Activated naive CD4-positive, alpha-beta T cell (primary cell): ENCODE measurements around the gene PDLIM4.

Experiments used
- DNase-seq, 4 experiments: peaks; one replicate each; lab custom pipeline; 2025; lab: John Stamatoyannopoulos, UW

The PDLIM4 gene, protein sequence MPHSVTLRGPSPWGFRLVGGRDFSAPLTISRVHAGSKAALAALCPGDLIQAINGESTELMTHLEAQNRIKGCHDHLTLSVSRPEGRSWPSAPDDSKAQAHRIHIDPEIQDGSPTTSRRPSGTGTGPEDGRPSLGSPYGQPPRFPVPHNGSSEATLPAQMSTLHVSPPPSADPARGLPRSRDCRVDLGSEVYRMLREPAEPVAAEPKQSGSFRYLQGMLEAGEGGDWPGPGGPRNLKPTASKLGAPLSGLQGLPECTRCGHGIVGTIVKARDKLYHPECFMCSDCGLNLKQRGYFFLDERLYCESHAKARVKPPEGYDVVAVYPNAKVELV

DNA sequence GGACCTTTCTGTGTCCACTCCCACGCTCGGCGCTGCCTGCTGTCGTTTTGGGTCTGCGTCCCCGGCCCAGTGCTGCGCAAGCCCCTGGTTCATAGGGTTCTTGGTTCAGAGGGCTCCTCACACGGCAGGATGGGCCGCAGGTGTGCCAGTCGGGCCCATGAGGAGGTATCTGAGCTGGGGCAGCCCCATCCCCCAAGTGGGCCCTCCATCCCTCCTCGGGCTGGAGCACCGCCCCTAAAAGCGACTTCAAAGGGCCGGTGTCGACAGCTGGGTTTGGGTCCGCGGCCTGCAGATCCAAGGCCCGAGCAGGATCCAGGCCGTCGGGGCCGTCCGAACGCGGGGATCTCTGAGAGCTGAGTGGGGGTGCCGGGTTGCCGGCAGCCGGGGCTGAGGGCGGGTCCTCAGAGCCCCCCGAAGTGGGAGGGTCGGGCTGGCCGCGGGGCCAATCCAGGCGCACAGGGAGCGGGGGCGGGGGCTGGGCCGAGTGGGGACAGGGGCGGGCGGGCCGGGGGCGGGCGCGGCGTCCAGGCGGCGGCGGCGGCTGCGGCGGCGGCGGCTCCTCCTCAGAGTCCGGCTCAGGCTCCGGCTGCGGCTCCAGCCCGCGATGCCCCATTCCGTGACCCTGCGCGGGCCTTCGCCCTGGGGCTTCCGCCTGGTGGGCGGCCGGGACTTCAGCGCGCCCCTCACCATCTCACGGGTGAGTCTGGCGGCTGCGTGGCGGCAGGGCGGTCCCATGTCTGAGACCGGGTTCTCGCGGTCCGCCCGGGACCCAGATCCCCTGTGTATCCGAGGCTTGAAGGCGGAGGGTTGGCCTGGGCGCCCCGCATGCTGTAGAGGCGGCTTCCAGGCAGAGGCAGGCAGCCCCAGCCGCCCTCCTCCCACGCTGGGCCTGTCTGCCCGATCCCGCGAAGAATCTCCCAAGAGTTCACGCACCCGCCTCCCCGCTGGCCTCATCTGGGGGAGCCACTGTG is at the start of gene PDLIM4:
TSS of gene PDLIM4 (plus strand) at position 566 of the 971 bp plus-strand sequence. CDS start at position 605, 39 bp downstream.
- no peak for DNase-seq

DNA sequence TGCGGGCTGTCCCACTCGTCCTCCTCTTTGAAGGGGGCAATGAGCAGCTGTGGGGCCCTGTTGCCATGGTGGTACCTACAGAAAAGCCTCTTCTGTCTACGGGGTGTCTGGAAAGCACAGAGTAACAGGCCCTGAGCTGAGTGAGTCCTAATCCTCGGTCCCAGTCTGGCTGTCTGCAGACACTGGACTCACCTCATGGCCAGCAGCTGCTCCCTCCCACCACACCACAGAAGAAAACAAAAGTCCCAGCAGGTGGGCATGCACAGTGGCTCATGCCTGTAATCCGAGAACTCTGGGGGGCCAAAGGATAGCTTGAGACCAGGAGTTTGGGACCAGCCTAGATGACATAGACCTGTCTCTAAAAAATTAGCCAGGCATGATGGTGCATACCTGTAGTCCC is 49.7 kb upstream of the PDLIM4 start:
- DNase-seq = no peak

DNA sequence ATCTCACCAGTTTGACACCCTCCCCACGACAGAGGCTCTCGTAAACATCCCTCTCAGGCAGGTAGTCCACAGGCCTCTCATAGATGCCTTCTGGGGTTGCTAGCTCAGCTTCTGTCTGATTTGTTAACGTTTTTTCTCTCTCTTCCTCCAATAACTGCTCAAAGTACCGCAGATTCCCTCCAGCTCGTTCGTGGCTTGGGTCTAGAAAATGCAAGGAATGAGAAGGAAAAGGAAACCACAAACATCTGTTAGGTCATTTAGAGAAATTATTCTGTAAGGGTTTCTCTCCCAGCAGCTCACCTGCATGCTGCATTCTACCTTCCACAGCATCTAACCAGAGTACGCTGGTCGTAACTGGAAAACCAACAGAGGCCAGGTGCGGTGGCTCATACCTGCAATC is 48.4 kb upstream of the PDLIM4 start:
- DNase-seq = no peak

DNA sequence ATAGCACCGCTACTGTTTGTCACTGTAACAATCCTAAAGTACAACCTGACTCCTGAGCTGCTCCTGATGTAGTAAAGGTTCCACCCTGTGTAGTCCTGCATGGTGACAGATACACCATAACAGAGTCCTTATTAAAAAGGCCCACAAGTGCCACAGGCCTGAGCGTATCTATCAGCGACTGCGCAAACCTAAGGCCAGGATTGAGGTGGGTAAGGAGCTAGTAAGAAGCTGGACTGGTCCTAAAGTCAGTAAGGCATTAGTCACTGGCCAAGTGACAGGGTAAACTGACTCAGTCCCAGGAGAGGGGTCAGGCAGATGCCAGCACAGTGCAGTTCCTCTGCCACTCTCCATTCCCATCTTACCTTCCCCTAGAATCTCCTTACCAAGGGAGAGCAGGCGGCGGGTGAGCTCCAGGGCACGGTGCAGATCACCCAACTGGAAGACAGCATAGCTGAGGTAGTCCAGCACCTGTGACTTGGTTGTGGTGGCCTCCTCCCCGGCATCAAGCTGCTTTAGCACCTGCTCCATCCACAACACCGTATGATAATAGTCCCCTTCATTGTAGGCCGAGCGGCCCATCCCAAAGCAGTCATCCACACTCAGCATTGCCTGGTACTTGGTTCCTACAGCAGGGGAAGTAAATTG is 47.5 kb upstream of the PDLIM4 start:
- no peak for DNase-seq

DNA sequence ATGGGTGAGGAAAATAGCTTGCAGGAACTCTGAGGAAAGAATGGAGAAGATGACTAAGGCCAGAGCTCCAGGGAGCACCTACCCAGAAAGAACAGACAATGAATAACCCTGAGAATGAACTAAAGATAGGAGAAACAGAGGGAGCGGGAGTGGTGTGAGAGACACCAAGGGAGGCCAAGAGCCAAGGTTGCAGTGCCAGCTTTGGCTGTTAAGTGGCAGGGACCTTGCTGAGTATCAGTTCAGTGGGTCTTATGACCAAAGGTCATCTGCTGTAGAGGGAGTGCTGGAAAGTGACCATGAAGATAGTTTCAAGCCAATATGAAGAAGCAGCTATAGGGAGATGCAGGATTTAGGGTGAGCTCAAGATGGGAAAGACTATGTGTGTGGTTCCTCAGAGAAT is 46.6 kb upstream of the PDLIM4 start:
- DNase-seq = no peak

DNA sequence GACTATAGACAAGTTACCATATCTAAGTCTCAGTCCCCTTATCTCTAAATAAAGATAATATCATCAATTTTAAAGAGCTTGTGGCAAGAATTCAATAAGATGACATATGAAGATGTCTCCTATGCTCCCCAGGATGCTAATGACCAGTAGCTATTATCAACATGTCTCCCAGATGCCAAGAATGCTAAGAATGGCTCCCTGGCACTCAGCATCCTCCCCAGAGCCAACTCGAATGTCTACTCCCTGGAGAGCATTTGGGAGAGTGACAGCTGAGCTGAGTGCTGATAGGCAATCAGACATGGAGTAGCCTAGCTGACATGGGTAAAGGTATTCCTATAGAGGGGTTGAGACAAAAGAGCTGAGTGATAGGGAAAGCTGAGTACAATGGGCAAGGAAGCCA is 45.7 kb upstream of the PDLIM4 start:
- no peak for DNase-seq

DNA sequence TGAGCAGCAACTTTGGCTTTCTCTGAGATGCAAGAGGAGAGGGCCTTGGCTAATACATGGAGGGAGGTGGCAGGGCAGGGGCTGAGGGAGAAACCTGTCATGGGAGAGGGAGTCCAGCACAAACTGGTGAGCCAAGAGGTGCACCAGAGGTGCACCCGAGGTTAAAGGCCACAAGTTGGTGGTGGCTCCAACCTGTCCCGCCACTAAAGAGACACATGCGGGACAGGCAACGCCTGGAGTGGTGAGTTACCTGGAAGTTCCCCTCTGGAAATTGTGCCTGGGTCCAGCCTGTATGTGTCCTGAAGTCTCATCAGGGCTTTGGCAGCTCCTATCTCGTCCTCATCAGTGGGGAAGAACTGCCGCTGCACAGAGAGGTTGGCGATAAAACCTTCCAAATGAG is 43.8 kb upstream of the PDLIM4 start:
- no peak for DNase-seq

DNA sequence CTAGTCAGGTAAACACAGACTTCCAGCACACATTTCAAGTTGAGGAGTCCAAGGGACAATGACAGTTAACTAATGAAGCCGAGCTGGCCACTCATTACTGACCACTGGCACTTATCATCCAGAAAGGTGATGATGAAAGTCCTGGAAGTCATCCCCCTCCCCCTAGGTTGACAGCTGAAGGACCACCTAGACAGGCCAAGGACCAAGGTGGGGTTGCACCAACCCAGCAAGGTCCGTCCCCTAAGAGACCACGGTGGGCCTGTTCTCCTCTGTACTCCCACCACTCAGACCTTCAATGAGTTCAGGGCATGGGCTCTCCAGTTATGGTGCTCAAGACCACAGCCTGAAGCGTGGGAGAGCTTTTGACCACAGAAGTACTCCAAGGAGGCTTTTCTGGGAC is 43.0 kb upstream of the PDLIM4 start:
- DNase-seq = no peak

DNA sequence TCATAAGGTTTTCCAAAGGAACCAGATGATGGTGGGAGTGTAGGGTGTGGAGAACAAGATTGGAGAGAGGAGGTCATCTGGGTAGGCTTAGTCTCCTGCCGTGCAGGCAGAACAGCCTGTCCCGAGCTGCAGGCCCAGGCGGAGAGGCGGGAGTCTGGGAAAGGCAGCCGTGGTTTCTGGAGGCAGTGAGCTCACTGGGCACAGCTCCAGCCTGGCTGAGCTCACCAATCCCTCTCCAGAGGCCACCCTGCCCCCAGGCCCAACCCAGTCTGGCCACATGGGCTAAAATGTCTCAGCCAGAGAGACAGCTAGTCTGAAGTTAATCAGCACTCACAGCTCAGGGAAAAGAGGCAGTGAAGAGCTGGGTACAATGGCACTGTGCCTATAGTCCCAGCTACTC is 42.2 kb upstream of the PDLIM4 start:
- no peak for DNase-seq

DNA sequence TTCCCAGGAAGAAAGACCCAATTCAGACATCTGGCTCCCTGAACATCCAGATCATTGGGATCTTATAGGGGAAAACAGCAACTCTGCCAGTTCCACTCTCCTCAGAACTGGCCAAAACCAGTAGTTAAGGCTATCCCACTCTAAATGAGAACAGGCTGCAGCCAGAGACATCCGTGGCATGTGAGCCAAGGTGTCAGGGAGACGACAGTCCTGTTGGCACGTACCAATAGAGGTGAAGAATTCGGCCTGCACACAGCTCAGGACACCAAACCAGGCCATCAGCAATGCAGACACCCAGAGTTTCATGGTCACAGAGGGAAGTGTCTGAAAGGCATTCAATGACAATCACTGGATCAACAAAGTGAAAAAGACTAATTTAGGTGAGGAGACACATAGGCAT is 39.2 kb upstream of the PDLIM4 start:
- DNase-seq = no peak

DNA sequence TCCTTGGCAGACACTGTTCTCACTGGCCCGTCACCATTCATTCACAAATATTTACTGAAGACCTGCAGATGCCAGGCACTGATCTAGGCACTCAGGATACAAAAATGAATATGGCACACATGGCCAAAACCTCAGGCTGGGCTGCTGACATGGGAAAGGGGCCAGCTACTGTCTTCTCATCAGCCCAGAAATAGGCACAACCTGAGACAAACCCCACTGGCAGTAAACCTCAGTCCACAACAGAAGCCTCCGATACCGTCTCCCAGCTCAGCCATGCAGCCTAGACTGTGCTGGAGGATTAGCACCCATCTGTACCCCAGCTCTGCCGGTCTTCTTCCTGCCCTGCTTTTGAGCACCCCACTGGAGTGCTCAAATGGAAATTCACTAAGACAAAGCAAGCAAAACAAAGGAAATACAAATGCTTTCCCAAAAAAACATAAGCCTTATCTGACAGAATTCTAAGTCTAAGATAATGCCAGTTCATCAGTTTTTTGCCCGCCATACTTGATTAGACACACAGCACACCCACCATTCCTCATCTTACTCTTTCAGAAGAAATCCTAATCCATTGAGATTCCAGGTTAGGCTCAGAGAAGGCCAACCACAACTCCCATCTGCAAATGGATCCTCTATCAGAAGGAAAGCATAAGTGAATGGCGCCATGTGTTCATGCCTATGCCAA is 38.1 kb upstream of the PDLIM4 start:
- no peak for DNase-seq

DNA sequence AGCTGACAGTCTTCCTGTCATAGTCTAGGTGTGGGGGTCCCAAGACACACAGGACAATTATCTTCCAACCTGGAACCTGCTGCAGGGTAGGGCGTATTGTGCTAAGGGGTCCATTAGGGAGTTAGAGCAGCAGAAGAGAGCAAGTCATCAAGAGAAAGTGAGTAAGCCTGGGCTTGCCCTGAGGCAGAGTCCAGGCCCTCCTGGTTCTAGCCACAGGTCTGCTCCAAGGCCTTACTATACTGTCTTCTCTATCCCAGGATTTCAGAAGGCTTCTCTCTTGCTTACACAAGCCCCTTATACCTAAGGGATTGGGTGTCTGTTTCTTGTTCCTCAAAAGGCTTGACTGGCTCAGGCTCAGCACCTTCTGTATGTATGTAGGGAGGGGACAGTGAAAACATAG is 37.5 kb upstream of the PDLIM4 start:
- DNase-seq = no peak

DNA sequence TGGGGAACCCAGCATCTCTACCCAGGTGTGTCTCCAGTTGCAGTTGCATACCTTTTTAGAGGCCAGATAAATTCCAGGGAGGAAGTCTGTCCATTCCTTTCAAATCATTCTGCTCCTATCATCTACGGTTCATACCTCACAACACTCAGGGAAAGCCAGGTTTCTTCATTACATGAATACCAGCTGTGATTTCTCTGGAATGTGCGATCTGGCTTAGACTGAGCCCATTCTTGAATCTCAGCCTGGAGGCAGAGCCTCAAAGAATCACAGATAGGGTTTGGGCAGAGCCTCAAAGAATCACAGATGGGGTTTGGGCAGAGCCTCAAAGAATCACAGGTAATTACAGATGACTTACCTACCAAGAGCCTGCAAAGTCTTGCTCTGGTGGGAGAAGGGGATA is 37.0 kb upstream of the PDLIM4 start:
- DNase-seq = no peak

DNA sequence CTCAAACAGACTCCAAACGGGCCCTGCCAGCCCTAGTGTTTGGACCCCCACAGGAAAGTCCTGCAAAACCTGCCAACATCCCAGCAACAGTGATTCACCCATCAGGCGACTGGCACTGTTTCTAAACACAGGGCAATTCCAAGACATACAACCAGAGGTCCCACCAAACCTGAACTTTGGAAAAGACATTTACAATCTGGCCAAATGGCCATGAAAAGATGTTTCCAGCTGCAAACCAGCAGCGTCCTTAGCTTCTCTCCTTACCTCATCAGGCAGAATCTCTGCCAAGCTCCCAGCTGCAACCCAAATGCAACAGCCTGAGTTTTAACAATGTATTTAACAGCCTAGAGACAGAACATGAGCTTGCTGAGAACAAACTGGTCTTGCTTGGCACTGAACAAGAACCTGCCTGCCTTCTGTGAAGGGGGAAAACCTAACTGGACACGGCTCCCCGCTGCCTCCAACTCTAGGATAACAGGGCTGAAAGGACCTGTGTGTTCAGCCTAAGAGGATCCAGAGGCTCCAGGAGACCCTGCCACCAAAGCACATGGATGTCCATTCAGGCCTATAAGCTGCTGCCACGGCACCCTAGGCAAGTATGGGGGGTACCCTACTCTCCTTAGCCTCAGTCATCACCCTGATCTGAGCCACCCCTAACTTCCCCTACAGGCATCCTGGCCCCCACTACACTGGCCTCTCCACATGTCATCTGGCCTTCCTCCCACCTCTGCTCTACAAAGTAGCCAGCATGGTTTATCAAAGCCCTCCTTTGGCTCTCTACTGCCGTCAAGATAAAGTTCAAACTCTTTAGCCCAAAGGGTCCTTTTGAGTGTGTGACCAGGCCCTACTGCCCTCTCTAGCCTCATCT is 35.5 kb upstream of the PDLIM4 start:
- DNase-seq = no peak

DNA sequence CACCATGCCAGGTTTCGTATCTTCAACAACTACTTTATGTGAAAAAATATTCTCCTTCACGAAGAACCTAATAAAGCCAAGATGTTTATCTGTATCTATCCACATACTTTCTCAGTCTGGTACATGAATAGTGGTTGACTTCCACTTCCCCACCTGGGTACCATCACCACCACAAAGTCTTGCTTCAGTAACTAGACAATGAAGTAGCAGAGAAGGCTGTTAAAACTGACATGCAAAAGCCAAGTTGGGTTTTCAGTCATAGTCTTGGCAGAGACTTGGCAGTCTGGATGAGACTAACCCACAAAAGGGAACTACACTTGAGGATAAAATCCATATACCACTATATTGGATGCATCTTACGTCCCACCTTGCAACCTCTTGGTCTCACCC is 34.9 kb upstream of the PDLIM4 start:
- no peak for DNase-seq

DNA sequence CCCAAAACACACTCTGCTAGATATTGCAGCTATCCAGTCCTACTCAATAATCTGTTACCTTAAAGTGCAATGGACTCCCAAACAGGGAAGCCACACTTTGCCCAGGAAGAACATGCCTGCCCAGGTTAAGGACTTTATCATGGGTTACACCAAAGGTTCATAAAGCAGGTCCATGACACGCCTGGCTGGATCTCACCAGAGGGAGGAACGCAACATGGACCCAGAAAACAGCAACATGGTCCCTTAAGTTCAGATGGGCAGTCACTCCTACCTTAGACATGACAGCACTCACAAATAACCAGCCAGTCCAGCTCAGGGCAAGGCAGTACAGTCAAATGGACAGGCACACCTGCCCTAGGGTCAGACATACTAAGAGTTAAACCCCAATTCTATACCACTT is 33.6 kb upstream of the PDLIM4 start:
- no peak for DNase-seq

DNA sequence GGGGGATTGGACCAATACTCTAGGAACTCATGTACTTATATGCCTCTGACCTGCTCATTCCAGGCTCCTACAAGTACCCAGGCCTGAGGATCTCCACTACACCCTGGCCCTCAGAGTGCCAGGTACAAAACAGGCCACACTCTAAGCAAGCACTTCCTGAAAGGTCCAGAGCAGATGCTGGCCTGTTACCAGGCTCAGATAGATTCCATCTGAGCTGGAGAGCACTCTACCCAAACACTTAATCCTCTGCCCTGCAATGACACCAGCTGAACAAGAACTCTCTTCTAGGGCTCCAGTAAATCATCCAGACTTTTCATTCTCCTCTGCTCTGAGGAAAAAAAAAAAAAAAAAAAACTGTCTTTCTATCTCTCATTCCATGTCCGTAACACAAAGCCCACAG is 32.8 kb upstream of the PDLIM4 start:
- no peak for DNase-seq

DNA sequence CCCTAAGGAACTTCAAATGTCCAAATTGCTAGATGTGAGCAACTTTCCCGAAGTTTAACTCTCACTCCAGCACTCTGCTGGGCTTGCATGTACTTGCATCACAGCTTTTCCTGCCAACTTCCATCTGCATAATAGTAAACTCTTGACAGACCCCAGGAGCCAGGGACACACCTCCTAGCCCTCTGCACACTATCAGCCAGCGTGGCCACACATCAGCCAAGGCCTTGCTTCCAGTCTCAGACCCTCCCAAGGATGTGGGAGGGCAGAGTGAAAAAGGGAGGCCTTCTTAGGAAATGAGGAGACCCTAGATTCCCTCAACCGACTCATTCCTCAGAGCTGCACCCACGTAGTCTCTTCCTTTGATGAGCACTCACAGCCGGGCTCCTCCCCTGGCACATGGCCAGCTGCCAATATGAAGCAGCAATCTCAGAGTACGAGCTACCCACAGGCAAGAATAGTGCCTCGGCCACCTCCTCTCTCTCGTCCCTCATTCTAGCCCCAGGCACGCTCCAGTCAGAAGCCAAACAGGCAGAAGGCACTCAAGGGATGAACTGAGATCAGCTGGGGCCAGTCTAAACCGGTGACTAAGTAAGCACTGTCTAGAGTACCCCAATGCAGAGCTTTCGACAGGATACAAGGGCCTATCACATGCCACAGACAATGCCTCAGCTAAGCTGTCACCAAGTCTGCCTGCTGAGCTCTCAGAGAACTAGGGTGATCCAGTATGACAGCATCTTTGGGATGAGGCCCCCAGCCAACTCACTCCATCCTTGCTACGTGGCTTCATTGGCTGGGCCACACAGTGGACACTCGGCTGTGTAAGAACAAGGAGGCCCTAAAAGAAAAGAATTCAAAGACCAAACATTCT is 32.1 kb upstream of the PDLIM4 start:
- peak in 1 of 4 experiments; percentile 10 for DNase-seq

DNA sequence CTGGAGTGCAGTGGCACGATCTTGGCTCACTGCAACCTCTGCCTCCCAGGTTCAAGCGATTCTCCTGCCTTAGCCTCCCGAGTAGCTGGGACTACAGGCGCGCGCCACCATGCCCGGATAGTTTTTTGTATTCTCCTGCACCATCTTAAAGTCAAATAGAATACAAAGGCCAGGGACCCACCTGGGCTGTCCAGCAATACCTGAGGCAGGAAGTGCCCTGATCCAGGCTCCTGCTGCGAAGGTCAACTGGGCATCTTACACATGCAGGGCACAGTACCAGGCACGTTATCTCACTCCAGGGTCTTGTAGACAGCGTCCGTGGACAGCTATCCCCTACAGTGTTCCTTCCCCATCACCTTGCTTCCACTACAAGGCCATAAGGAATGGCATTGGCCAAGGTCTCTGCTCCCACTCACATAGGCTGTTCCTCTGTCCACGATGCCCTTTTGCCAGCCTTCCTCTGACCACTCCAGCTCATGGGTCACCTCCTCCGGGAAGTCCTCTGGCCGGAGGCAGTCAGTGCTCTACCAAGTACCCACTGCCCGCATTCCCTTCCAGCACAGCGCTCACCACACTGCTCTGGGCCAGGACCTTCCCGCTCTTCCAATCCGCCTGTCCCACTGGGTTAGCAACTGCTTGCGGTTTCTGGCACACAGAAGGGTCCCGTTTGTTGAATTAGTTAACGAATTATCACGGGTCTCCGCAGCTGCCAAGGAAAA is 30.8 kb upstream of the PDLIM4 start:
- no peak for DNase-seq

DNA sequence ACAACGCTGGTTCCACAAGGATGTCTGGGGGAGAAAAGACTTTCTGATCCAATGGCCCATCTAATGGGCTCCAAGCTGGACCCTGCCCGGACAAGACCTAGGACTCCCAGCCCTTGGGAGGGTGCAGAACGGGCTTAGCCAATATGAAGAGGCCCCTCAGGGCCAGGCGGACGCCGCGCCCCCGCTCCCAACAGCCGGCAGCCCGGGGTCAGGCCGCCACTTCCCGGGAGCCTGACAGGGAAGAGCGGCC is 30.3 kb upstream of the PDLIM4 start:
- DNase-seq = no peak
